GM18505 (cell line): Measurements from ENCODE around the gene PLXNA4.

Experiments used
- ATAC-seq: cut with Tn5 transposase; IDR thresholded peaks from one replicate; pipeline ENCODE4 v1.9.1; 2021; ENCODE audit not compliant: unreplicated experiment
- POLR2A ChIP-seq: IDR thresholded peaks from 4 replicates; pipeline ENCODE4 v1.6.1; 2011; ENCODE audit warnings: borderline replicate concordance; ENCODE audit not compliant: insufficient read depth, insufficient read length; ENCODE audit errors: extremely low read depth

The PLXNA4 gene

GRCh38 chr7:132092106-132092505, 484.2 kb downstream of the PLXNA4 start:
- no peak for TF ChIP-seq POLR2A
- ATAC-seq = no peak

GRCh38 chr7:132091706-132092105, 484.6 kb downstream of the PLXNA4 start:
- no peak for TF ChIP-seq POLR2A
- no peak for ATAC-seq

- TF ChIP-seq POLR2A = no peak
- ATAC-seq = no peak
Observed at GRCh38 chr7:132090444-132090843, 485.8 kb downstream of the PLXNA4 start.

GRCh38 chr7:132089356-132089755, 486.9 kb downstream of the PLXNA4 start:
- no peak for ATAC-seq
- TF ChIP-seq POLR2A = no peak

GRCh38 chr7:132087421-132087820, 488.8 kb downstream of the PLXNA4 start:
- TF ChIP-seq POLR2A = no peak
- ATAC-seq = no peak

- no peak for TF ChIP-seq POLR2A
Observed at GRCh38 chr7:132084776-132085388, 491.4 kb downstream of the PLXNA4 start.

GRCh38 chr7:132083537-132084123, 492.6 kb downstream of the PLXNA4 start:
- ATAC-seq = no peak
- TF ChIP-seq POLR2A = no peak

More at GRCh38 chr7:132084776-132085388, 491.4 kb downstream of the PLXNA4 start:
- no peak for ATAC-seq

GRCh38 chr7:132083126-132083525, 493.1 kb downstream of the PLXNA4 start:
- no peak for ATAC-seq
- TF ChIP-seq POLR2A = no peak

GRCh38 chr7:132082394-132082793, 493.9 kb downstream of the PLXNA4 start:
- no peak for ATAC-seq
- no peak for TF ChIP-seq POLR2A

GRCh38 chr7:132081686-132082085, 494.6 kb downstream of the PLXNA4 start:
- ATAC-seq = no peak
- TF ChIP-seq POLR2A = no peak

- ATAC-seq = no peak
- no peak for TF ChIP-seq POLR2A
Observed at GRCh38 chr7:132080967-132081668, 495.2 kb downstream of the PLXNA4 start.

GRCh38 chr7:132080467-132080866, 495.8 kb downstream of the PLXNA4 start:
- ATAC-seq = no peak
- TF ChIP-seq POLR2A = no peak

- no peak for ATAC-seq
- TF ChIP-seq POLR2A = no peak
Observed at GRCh38 chr7:132078891-132079735, 497.2 kb downstream of the PLXNA4 start.
